Prostate gland (tissue), 2 donors: ENCODE data around the gene GORASP1. TPM values are rescaled to one million over a fixed set of nuclear protein-coding genes. Genes with fewer than 3 reads are reported as not detected.

Experiments used
- DNase-seq: peaks from one replicate; pipeline ENCODE4 v3.0.0-alpha.2; 2019; ENCODE audit warnings: low spot score
- H3K27ac ChIP-seq, 2 donors: fragments of 200-600 bp; sonication (generic); 2 replicates each; pipeline ENCODE4 v1.5.1; 2017 to 2019
- H3K27me3 ChIP-seq: fragments of 200-600 bp; sonication (generic); replicated peaks from 2 replicates; pipeline ENCODE4 v1.5.1; 2019; ENCODE audit not compliant: insufficient read depth
- H3K36me3 ChIP-seq, 2 donors: fragments of 200-600 bp; sonication (generic); 1 replicate in 1 of 2; 2 replicates in 1 of 2; pipeline versions ENCODE4 v1.5.1 to v1.8.1; 2017 to 2019
- H3K4me1 ChIP-seq: fragments of 200-600 bp; sonication (generic); replicated peaks from 2 replicates; pipeline ENCODE4 v1.5.1; 2019
- H3K4me3 ChIP-seq, 2 donors: fragments of 200-600 bp; sonication (generic); 2 replicates each; pipeline ENCODE4 v1.5.1; 2017 to 2019
- H3K9me3 ChIP-seq: fragments of 200-600 bp; sonication (generic); 2 replicates; pipeline ENCODE4 v1.5.1; 2017
- CTCF ChIP-seq, 4 experiments: fragments of 200-600 bp in 2 of 4; fragments of 450-650 bp in 2 of 4; sonication (generic) in 2 of 4; IDR thresholded peaks; 1 replicate in 3 of 4; 2 replicates in 1 of 4; pipeline ENCODE4 v1.5.1; 2016 to 2019; ENCODE audit warnings: antibody characterized with exemption in 4 of 4, mild to moderate bottlenecking in 2 of 4, moderate library complexity in 2 of 4
- POLR2A ChIP-seq: fragments of 450-650 bp; IDR thresholded peaks from one replicate; pipeline ENCODE4 v1.6.1; 2016; ENCODE audit warnings: antibody characterized with exemption, mild to moderate bottlenecking
- POLR2AphosphoS5 ChIP-seq: sonication (generic); formaldehyde crosslinking; IDR thresholded peaks from one replicate; pipeline ENCODE4 v1.6.1; 2017; ENCODE audit warnings: antibody characterized with exemption
- WGBS: methylation state at CpG from one replicate; pipeline ENCODE4 v1.1.5; 2018; 5-methylcytosine and 5-hydroxymethylcytosine counted together
- intact Hi-C: fragments of 100-400 bp; cut with DNase I; formaldehyde crosslinking; loops from one replicate; pipeline ENCODE4 v1.14.2; 2022
- total RNA-seq, 2 donors: library from RNA; depleted of rRNA; stranded (reverse); fragments of >200 nt; gene quantifications; one replicate each; pipeline ENCODE4 v1.1.0, GENCODE V29; 2016

GORASP1 gene
- total RNA-seq, 2 donors from 2014 or later: 76.5 to 104 TPM

DNA sequence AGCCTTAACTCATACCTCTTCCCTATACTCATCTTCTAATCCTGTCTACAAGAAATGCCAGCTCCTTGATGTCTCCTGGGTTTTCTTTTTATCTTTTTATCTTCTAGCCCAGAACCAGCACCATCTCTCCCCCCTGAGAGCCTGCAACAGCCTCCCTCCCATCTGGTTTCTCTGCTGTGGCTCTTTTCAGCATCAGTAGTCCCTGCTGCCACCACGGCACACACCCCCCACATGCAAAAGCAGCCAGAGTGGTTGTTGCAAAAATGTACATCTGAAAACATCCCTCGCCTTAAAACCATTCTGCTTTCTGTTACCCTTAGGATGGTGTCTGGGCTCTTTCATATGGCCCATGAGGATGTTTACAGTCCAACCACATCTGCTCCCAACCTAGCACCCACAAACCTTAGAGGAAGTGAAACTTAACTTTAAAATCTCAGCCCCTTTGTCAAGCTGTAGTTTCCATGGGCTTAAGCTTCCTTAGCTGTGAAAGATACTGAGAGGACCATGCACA lies 828 bp upstream of the GORASP1 start:
- Histone ChIP-seq H3K27me3 (no peaks in the 10 kb centered on the region), H3K36me3 (no peaks in the 10 kb centered on the region), H3K9me3 (no peaks in the 10 kb centered on the region), H3K4me3 (peak overlapping the region; percentile 96 to 99), H3K27ac (peak overlapping the region; percentile 87 to 94), H3K4me1 (peaks cover 7% of the 10 kb centered on the region)
- intact Hi-C loops: loop anchor here (5.0 to 10.0 kb wide), 2 partner anchors 79 to 297 kb away; partner anchors contain the start of gene RPSA
- 46% methylated on average over 2 of the region's 2 CpGs for WGBS
- no peak for DNase-seq
- TF ChIP-seq CTCF (IDR thresholded peaks at IDR 0.05) (no peak), POLR2A (no peak), POLR2AphosphoS5 (no peak)

DNA sequence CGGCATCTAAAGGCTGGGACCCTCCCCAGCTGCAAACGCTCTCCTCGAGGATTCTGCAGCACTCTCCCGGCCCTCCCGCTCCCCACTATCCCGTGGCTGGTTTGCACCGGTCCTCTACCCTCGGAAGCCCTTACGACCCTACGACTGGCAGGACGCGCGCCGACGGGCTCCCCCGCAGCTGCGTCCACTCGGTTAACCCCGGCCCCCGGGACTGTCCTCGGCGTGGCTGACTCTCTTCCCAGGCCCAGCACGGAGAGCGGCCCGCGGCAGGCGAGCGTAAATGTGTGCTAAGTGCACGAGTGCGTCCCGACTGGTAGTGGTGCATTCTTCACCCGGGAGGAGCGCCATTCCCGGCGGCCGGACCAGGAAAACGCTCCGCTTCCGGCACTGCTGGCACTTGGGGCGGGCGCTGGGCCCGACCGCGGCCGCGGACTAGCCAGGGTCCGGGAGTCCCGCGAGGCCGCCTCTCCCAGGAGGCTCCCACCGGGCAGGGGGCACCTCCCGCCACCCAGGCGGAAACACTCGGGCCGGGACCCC lies 508 bp downstream of the GORASP1 start:
- no peaks in the 10 kb centered on the region for H3K9me3 ChIP-seq
- DNase-seq: peak; percentile 37
- no peak for TF ChIP-seq POLR2AphosphoS5
- no peak for TF ChIP-seq CTCF (IDR thresholded peaks at IDR 0.05)
- no peak for TF ChIP-seq POLR2A
- peaks cover 7% of the 10 kb centered on the region for H3K4me1 ChIP-seq
- H3K36me3 ChIP-seq: no peaks in the 10 kb centered on the region
- H3K27me3 ChIP-seq: no peaks in the 10 kb centered on the region
- intact Hi-C loops: loop anchor here (5.0 to 10.0 kb wide), 2 partner anchors 80 to 298 kb away; partner anchors contain the start of gene RPSA
- under 1% methylated on average over 43 of the region's 55 CpGs for WGBS
- H3K4me3 ChIP-seq: peak overlapping the region; percentile 96 to 99
- peak overlapping the region; percentile 87 to 94 for H3K27ac ChIP-seq

GRCh38 chr3:39106281-39106811 lies 1.1 kb downstream of the GORASP1 start:
- no peak for DNase-seq
- no peaks in the 10 kb centered on the region for H3K9me3 ChIP-seq
- peak overlapping the region; percentile 96 to 99 for H3K4me3 ChIP-seq
- H3K27me3 ChIP-seq: no peaks in the 10 kb centered on the region
- 6% methylated on average over 16 of the region's 16 CpGs for WGBS
- intact Hi-C loops: loop anchor here (5.0 to 10.0 kb wide), 2 partner anchors 81 to 298 kb away; partner anchors contain the start of gene RPSA
- peak overlapping the region; percentile 87 to 94 for H3K27ac ChIP-seq
- no peaks in the 10 kb centered on the region for H3K36me3 ChIP-seq
- TF ChIP-seq POLR2AphosphoS5: no peak
- TF ChIP-seq POLR2A: no peak
- no peak for TF ChIP-seq CTCF (IDR thresholded peaks at IDR 0.05)
- peaks cover 7% of the 10 kb centered on the region for H3K4me1 ChIP-seq

- Histone ChIP-seq H3K4me1 (peaks cover 7% of the 10 kb centered on the region), H3K9me3 (no peaks in the 10 kb centered on the region), H3K27ac (no peak overlapping the region), H3K4me3 (no peak overlapping the region), H3K27me3 (no peaks in the 10 kb centered on the region), H3K36me3 (no peaks in the 10 kb centered on the region)
- 77% methylated on average over 3 of the region's 3 CpGs for WGBS
- TF ChIP-seq CTCF (IDR thresholded peaks at IDR 0.05) (no peak), POLR2AphosphoS5 (no peak), POLR2A (no peak)
- no peak for DNase-seq
- intact Hi-C loops: loop anchor here (5.0 to 10.0 kb wide), 2 partner anchors 82 to 299 kb away; partner anchors contain the start of gene RPSA
Measured at GRCh38 chr3:39105687-39106063, 1.8 kb downstream of the GORASP1 start.
